ENCODE data around the gene C15orf40. TPM values are rescaled to one million over a fixed set of nuclear protein-coding genes. Genes with fewer than 3 reads are reported as not detected.

Gene C15orf40
- total and polyA plus RNA-seq, 2 of the 13 experiments (the other 11 are each of a cell fraction or from before 2014, with no cell fraction given), result 24.0 to 26.3 TPM

- Histone ChIP-seq H3K9me3 (ENCODE audit: low read length) (no peaks in the 10 kb centered on the region), H3K4me3 (replicated peaks in 1 of 3; ENCODE audit: insufficient read depth in 1 of 3, low read depth in 2 of 3, low read length in 3 of 3) (no peak overlapping the region), H3K79me2 (ENCODE audit: insufficient read depth, low read length) (peaks cover 54% of the 10 kb centered on the region), H3K4me1 (ENCODE audit: insufficient read depth, low read length) (no peaks in the 10 kb centered on the region), H2AFZ (ENCODE audit: low read length) (no peak overlapping the region), H4K20me1 (ENCODE audit: insufficient read depth, low read length) (peaks cover 10% of the 10 kb centered on the region; the same call in 1 of the 2 replicates), H3K9ac (ENCODE audit: insufficient read depth, low read depth, low read length) (no peak overlapping the region), H3K27ac (ENCODE audit: extremely low read length, insufficient read depth, low read length) (no peak overlapping the region), H3K36me3 (replicated peaks in 1 of 2; ENCODE audit: control insufficient read depth in 1 of 2, insufficient read depth in 2 of 2, low read length in 2 of 2) (peaks cover 7 to 49% of the 10 kb centered on the region in 2 experiments; a peak in 4 of 5 replicates), H3K4me2 (ENCODE audit: low read depth, low read length) (no peak overlapping the region), H3K27me3 (ENCODE audit: control insufficient read depth in 1 of 2, insufficient read depth in 2 of 2, low read length in 2 of 2) (no peaks in the 10 kb centered on the region)
- ChIA-PET POLR2A (no interaction called here), CTCF (ENCODE audit: low intra/inter-chr PET ratio, low total read pairs) (no interaction called here)
- in situ Hi-C loops (cut with HindIII; ENCODE audit: extremely low pct_ligation_motif_present, low pct_unique_long_range_greater_than_20kb) (no loop called here), intact Hi-C loops (cut with micrococcal nuclease; ENCODE audit: unreplicated experiment) (no loop called here)
- no peak for FAIRE-seq
- no peak for TF ChIP-seq LCORL (IDR thresholded peaks at IDR 0.05)
- TF ChIP-seq LCORL (CRISPR knock-in tag; IDR thresholded peaks at IDR 0.05), result no peak
- TF ChIP-seq DMTF1 (CRISPR knock-in tag; IDR thresholded peaks at IDR 0.05), result no peak
- no peak for TF ChIP-seq POGZ (CRISPR knock-in tag; IDR thresholded peaks at IDR 0.05)
- TF ChIP-seq, protein P1, sequence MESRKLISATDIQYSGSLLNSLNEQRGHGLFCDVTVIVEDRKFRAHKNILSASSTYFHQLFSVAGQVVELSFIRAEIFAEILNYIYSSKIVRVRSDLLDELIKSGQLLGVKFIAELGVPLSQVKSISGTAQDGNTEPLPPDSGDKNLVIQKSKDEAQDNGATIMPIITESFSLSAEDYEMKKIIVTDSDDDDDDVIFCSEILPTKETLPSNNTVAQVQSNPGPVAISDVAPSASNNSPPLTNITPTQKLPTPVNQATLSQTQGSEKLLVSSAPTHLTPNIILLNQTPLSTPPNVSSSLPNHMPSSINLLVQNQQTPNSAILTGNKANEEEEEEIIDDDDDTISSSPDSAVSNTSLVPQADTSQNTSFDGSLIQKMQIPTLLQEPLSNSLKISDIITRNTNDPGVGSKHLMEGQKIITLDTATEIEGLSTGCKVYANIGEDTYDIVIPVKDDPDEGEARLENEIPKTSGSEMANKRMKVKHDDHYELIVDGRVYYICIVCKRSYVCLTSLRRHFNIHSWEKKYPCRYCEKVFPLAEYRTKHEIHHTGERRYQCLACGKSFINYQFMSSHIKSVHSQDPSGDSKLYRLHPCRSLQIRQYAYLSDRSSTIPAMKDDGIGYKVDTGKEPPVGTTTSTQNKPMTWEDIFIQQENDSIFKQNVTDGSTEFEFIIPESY (CRISPR knock-in tag; IDR thresholded peaks at IDR 0.05), result no peak
- TF ChIP-seq ZNF564 (CRISPR knock-in tag; IDR thresholded peaks at IDR 0.05), result no peak
- TF ChIP-seq, protein P2, sequence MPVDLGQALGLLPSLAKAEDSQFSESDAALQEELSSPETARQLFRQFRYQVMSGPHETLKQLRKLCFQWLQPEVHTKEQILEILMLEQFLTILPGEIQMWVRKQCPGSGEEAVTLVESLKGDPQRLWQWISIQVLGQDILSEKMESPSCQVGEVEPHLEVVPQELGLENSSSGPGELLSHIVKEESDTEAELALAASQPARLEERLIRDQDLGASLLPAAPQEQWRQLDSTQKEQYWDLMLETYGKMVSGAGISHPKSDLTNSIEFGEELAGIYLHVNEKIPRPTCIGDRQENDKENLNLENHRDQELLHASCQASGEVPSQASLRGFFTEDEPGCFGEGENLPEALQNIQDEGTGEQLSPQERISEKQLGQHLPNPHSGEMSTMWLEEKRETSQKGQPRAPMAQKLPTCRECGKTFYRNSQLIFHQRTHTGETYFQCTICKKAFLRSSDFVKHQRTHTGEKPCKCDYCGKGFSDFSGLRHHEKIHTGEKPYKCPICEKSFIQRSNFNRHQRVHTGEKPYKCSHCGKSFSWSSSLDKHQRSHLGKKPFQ (CRISPR knock-in tag; IDR thresholded peaks at IDR 0.05; ENCODE audit: insufficient replicate concordance), result no peak
- no peak for TF ChIP-seq ZFP36L2 (CRISPR knock-in tag; IDR thresholded peaks at IDR 0.05)
- no peak for TF ChIP-seq NR2F2 (IDR thresholded peaks at IDR 0.05; ENCODE audit: borderline replicate concordance, low read depth)
- TF ChIP-seq ZNF552 (CRISPR knock-in tag; IDR thresholded peaks at IDR 0.05; ENCODE audit: borderline replicate concordance), result no peak
- no peak for ATAC-seq
- WGBS (ENCODE audit: low lambda C conversion rate), result 92% methylated on average over 1 of the region's 1 CpG
- BruUV-seq (replicated peaks), result no TSS peak
- DNase-seq (ENCODE audit: low spot score), result no peak
Measured at GRCh38 chr15:83039206-83039605, 27.8 kb upstream of the C15orf40 start.

Data from HepG2 (cell line).